Pancreas (tissue), 10 donors: Measurements from ENCODE around the gene ASCC2. TPM values are rescaled to one million over a fixed set of nuclear protein-coding genes. Genes with fewer than 3 reads are reported as not detected.

Experiments
- ATAC-seq, 4 donors: fragments of 200-7000 bp; cut with Tn5 transposase; one replicate each; pipeline versions ENCODE4 v1.8.0 to v1.9.1; 2020; ENCODE audit warnings: mild to moderate bottlenecking in 4 of 4, moderate library complexity in 4 of 4
- DNase-seq, 6 donors: peaks; one replicate each; pipeline ENCODE4 v3.0.0-alpha.2; 2020
- FAIRE-seq: peaks from 2 replicates; lab custom pipeline; 2012; peaks lifted over from hg19 to GRCh38; lab: Jason Lieb, UNC
- H3K27ac ChIP-seq, 4 donors: fragments of 200-600 bp; sonication (generic); 1 replicate in 3 of 4; 2 replicates in 1 of 4; pipeline versions ENCODE4 v1.5.0 to v1.8.0; 2020
- H3K27me3 ChIP-seq, 4 donors: fragments of 200-600 bp; one replicate each; pipeline ENCODE4 v1.8.0; 2021
- H3K36me3 ChIP-seq, 3 donors: fragments of 200-600 bp; sonication (generic) in 1 of 3; one replicate each; pipeline versions ENCODE4 v1.5.0 to v1.8.0; 2020 to 2021
- H3K4me1 ChIP-seq, 3 donors: fragments of 200-600 bp; one replicate each; pipeline ENCODE4 v1.8.0; 2021
- H3K4me3 ChIP-seq, 4 donors: fragments of 200-600 bp; sonication (generic) in 2 of 4; one replicate each; pipeline versions ENCODE4 v1.5.0 to v1.8.0; 2020 to 2021
- H3K9me3 ChIP-seq, 4 donors: fragments of 200-600 bp; one replicate each; pipeline ENCODE4 v1.8.0; 2021
- WGBS, 2 donors: extraction: QIAGEN DNeasy Blood & Tissue Kit; methylation state at CpG; one replicate each; pipeline ENCODE4 v1.1.7; 2013; 5-methylcytosine and 5-hydroxymethylcytosine counted together
- intact Hi-C, 3 donors: fragments of 100-400 bp; cut with DNase I; formaldehyde crosslinking; loops; one replicate each; pipeline versions ENCODE4 v1.11.1 to v1.14.2; 2022
- polyA plus RNA-seq, 2 donors: library from polyadenylated mRNA; stranded (reverse); fragments of 200-250 nt; gene quantifications; one replicate each; pipeline ENCODE4 v1.2.3, GENCODE V29; 2013
- total RNA-seq, 6 donors: library from RNA; stranded (reverse); fragmentation: NEBNext Ultra II Directional in 4 of 6; extraction: Animal tissue kit (Norgen Biotek cat#: 25700) in 4 of 6; gene quantifications; one replicate each; pipeline versions ENCODE4 v1.2.1 to v1.2.4, GENCODE V29; 2021 to 2023
- TF ChIP-seq, protein P1 (sequence below), 4 donors: fragments of 200-600 bp; sonication (generic) in 3 of 4; IDR thresholded peaks; one replicate each; pipeline versions ENCODE4 v1.5.0 to v1.8.0; 2021; ENCODE audit warnings: antibody characterized with exemption in 4 of 4
- donor health status: healthy with polysubstance abuse.
- donor health status: DM: no; HTN: no; CAD: no; lungs with moderate emphysema.
- donor health status: DM: no; HTN: no; CAD: no.
- donor health status: control.
- donor health status: control.
- donor health status: Bipolar disorder and iron deficiency.
- donor health status: DM: yes; HTN: yes; CAD: no.
- donor health status: DM: no; HTN: no; CAD: no.
- donor health status: DM: no; HTN: no; CAD: no.
- donor health status: DM: yes; HTN: yes; CAD: no.

Gene ASCC2
- total and polyA plus RNA-seq, 8 donors, result 26.4 to 66.6 (median 31.1) TPM

DNA sequence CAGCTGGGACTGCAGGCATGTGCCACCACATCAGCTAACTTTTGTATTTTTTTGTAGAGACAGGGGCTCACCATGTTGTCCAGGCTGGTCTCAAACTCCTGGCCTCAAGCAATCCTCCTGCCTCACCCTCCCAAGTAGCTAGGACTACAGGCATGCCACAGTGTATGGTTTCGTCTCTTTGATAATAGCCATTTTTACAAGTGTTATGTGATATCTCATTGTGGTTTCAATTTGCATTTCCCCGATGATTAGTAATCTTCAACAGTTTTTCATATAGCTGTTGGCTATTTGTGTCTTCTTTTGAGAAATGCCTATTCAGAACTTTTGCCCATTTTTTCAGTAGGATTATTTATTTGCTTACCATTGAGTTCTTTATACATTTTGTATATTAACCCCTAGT, 35.9 kb upstream of the ASCC2 start:
- DNase-seq, result no peak
- no peak overlapping the region for H3K27ac ChIP-seq
- TF ChIP-seq, protein P1, sequence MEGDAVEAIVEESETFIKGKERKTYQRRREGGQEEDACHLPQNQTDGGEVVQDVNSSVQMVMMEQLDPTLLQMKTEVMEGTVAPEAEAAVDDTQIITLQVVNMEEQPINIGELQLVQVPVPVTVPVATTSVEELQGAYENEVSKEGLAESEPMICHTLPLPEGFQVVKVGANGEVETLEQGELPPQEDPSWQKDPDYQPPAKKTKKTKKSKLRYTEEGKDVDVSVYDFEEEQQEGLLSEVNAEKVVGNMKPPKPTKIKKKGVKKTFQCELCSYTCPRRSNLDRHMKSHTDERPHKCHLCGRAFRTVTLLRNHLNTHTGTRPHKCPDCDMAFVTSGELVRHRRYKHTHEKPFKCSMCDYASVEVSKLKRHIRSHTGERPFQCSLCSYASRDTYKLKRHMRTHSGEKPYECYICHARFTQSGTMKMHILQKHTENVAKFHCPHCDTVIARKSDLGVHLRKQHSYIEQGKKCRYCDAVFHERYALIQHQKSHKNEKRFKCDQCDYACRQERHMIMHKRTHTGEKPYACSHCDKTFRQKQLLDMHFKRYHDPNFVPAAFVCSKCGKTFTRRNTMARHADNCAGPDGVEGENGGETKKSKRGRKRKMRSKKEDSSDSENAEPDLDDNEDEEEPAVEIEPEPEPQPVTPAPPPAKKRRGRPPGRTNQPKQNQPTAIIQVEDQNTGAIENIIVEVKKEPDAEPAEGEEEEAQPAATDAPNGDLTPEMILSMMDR (IDR thresholded peaks at IDR 0.05), result no peak
- no peak for ATAC-seq
- FAIRE-seq, result no peak
- no peaks in the 10 kb centered on the region for H3K4me1 ChIP-seq
- WGBS, 2 donors, result 86 to 94% methylated on average over 2 of the region's 2 CpGs
- H3K4me3 ChIP-seq, result no peak overlapping the region
- H3K27me3 ChIP-seq, result no peaks in the 10 kb centered on the region
- intact Hi-C loops, result no loop called here
- H3K9me3 ChIP-seq, result no peaks in the 10 kb centered on the region
- H3K36me3 ChIP-seq, result no peaks in the 10 kb centered on the region

- WGBS, 2 donors, result 74 to 83% methylated on average over 5 of the region's 5 CpGs
- intact Hi-C loops, result no loop called here
- ATAC-seq (peak in 2 of 4 donors; percentile 29 to 53), FAIRE-seq (no peak), DNase-seq (no peak)
- Histone ChIP-seq H3K27me3 (no peaks in the 10 kb centered on the region), H3K4me1 (no peaks in the 10 kb centered on the region), H3K36me3 (no peaks in the 10 kb centered on the region), H3K9me3 (no peaks in the 10 kb centered on the region), H3K27ac (no peak overlapping the region), H3K4me3 (no peak overlapping the region)
- TF ChIP-seq, protein P1 (IDR thresholded peaks at IDR 0.05), result no peak
These were observed 34.9 kb upstream of the ASCC2 start for GRCh38 chr22:29872989-29873388.

- Histone ChIP-seq H3K4me1 (no peaks in the 10 kb centered on the region), H3K27me3 (no peaks in the 10 kb centered on the region), H3K27ac (peak overlapping the region in 3 of 4 donors; percentile 33 to 49 (median 47)), H3K9me3 (no peaks in the 10 kb centered on the region), H3K4me3 (no peak overlapping the region), H3K36me3 (no peaks in the 10 kb centered on the region)
- intact Hi-C loops, result no loop called here
- WGBS, 2 donors, result 86 to 94% methylated on average over 3 of the region's 3 CpGs
- TF ChIP-seq, protein P1 (IDR thresholded peaks at IDR 0.05), result no peak
- no peak for FAIRE-seq
- no peak for DNase-seq
- ATAC-seq, result peak in 2 of 4 donors; percentile 30 to 34
These were observed 34.2 kb upstream of the ASCC2 start for GRCh38 chr22:29872144-29872893.

GRCh38 chr22:29871684-29872083, 33.6 kb upstream of the ASCC2 start:
- Histone ChIP-seq H3K4me1 (no peaks in the 10 kb centered on the region), H3K27ac (peak overlapping the region in 3 of 4 donors; percentile 33 to 49 (median 47)), H3K36me3 (no peaks in the 10 kb centered on the region), H3K27me3 (no peaks in the 10 kb centered on the region), H3K9me3 (no peaks in the 10 kb centered on the region), H3K4me3 (no peak overlapping the region)
- no peak for FAIRE-seq
- TF ChIP-seq, protein P1 (IDR thresholded peaks at IDR 0.05), result no peak
- intact Hi-C loops, result no loop called here
- peak; percentile 48 to 84 (median 76) for ATAC-seq
- no peak for DNase-seq
- 51 to 60% methylated on average over 5 of the region's 5 CpGs for WGBS, 2 donors

- H3K9me3 ChIP-seq, result no peaks in the 10 kb centered on the region
- peak overlapping the region in 3 of 4 donors; percentile 19 to 47 (median 31) for H3K27ac ChIP-seq
- H3K27me3 ChIP-seq, result no peaks in the 10 kb centered on the region
- H3K4me3 ChIP-seq, result no peak overlapping the region
- TF ChIP-seq, protein P1 (IDR thresholded peaks at IDR 0.05), result no peak
- intact Hi-C loops, result no loop called here
- WGBS, 2 donors, result 42 to 44% methylated on average over 3 of the region's 3 CpGs
- FAIRE-seq (no peak), DNase-seq (no peak), ATAC-seq (peak in 3 of 4 donors; percentile 58 to 68 (median 60))
- H3K36me3 ChIP-seq, result no peaks in the 10 kb centered on the region
- no peaks in the 10 kb centered on the region for H3K4me1 ChIP-seq
These were observed 32.5 kb upstream of the ASCC2 start for GRCh38 chr22:29870574-29870973.
